Karpas-422 (cell line): ENCODE data around the gene TROAP. TPM values are rescaled to one million over a fixed set of nuclear protein-coding genes. Genes with fewer than 3 reads are reported as not detected.

Source experiments
- DNase-seq: peaks from one replicate; pipeline ENCODE4 v3.0.0-alpha.2; 2015
- H2AFZ ChIP-seq: fragments of 200-600 bp; sonication (generic); 2 replicates; pipeline ENCODE4 v1.6.1; 2014; ENCODE audit warnings: antibody characterized with exemption, low read length, mixed read lengths
- H3K27ac ChIP-seq: fragments of 200-600 bp; sonication (generic); 2 replicates; pipeline ENCODE4 v1.5.1; 2014; ENCODE audit warnings: mild to moderate bottlenecking, low read length, moderate library complexity
- H3K27me3 ChIP-seq: fragments of 200-600 bp; sonication (generic); 2 replicates; pipeline ENCODE4 v1.6.1; 2014; ENCODE audit warnings: low read length, mixed read lengths
- H3K36me3 ChIP-seq: fragments of 200-600 bp; sonication (generic); 2 replicates; pipeline ENCODE4 v1.6.1; 2014; ENCODE audit warnings: low read length, mixed read lengths; ENCODE audit not compliant: insufficient read depth
- H3K4me1 ChIP-seq: fragments of 200-600 bp; sonication (generic); 2 replicates; pipeline ENCODE4 v1.6.1; 2014; ENCODE audit warnings: mild to moderate bottlenecking, low read length, mixed read lengths
- H3K4me2 ChIP-seq: fragments of 200-600 bp; sonication (generic); 2 replicates; pipeline ENCODE4 v1.6.1; 2014; ENCODE audit warnings: low read length, low read depth, mild to moderate bottlenecking; ENCODE audit not compliant: poor library complexity, severe bottlenecking
- H3K4me3 ChIP-seq: fragments of 200-600 bp; sonication (generic); 2 replicates; pipeline ENCODE4 v1.5.1; 2014; ENCODE audit warnings: mild to moderate bottlenecking, antibody characterized with exemption, low read length, mixed read lengths
- H3K79me2 ChIP-seq: fragments of 200-600 bp; sonication (generic); 2 replicates; pipeline ENCODE4 v1.6.1; 2014; ENCODE audit warnings: mild to moderate bottlenecking, low read length, mixed read lengths
- H3K9ac ChIP-seq: fragments of 200-600 bp; sonication (generic); 2 replicates; pipeline ENCODE4 v1.6.0; 2014; ENCODE audit warnings: low read length
- H3K9me2 ChIP-seq: fragments of 200-600 bp; sonication (generic), shearing (Covaris generic); replicated peaks from 2 replicates; pipeline ENCODE4 v1.6.0; 2014; ENCODE audit warnings: mild to moderate bottlenecking, low read length, moderate library complexity; ENCODE audit not compliant: insufficient read depth
- H3K9me3 ChIP-seq: fragments of 300-700, 200-600 bp; sonication (generic); 2 replicates; pipeline ENCODE4 v1.6.1; 2014; ENCODE audit warnings: low read length, mixed read lengths
- H4K20me1 ChIP-seq: fragments of 200-600 bp; sonication (generic); 2 replicates; pipeline ENCODE4 v1.6.1; 2014; ENCODE audit warnings: mild to moderate bottlenecking, antibody characterized with exemption, low read length, low read depth; ENCODE audit not compliant: insufficient read depth
- total RNA-seq: library from RNA; depleted of rRNA; stranded (reverse); fragments of >200 nt; shearing (Covaris generic); gene quantifications from 2 replicates; pipeline ENCODE4 v1.2.3, GENCODE V29; 2014; ENCODE audit warnings: low replicate concordance

Gene TROAP
- total RNA-seq, 1 experiment from 2014 or later = 20.2 TPM

- H3K4me1 ChIP-seq = peaks cover 48% of the 10 kb centered on the region
- H3K9ac ChIP-seq = peak overlapping the region; percentile 27; the same call in 1 of the 2 replicates
- H3K27me3 ChIP-seq = no peaks in the 10 kb centered on the region
Measured at GRCh38 chr12:49347311-49348193, 24.5 kb downstream of the TROAP start.

DNA sequence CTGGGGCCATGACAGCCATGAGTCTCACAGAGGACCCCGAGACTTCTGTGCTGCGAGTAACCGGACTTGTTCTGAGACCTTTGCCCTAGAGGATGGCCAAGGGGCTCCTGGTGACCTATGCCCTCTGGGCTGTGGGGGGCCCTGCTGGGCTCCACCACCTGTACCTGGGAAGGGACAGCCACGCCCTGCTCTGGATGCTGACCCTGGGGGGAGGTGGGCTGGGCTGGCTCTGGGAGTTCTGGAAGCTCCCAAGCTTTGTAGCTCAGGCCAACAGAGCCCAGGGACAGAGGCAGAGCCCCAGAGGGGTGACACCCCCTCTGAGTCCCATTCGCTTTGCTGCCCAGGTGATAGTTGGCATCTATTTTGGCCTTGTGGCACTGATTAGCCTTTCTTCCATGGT lies 25.7 kb downstream of the TROAP start:
- peaks cover 7% of the 10 kb centered on the region; the same call in 1 of the 2 replicates for H4K20me1 ChIP-seq
- no peak overlapping the region for H3K9ac ChIP-seq
- no peaks in the 10 kb centered on the region for H3K9me2 ChIP-seq
- H3K9me3 ChIP-seq = no peaks in the 10 kb centered on the region
- H3K27ac ChIP-seq = no peak overlapping the region
- no peaks in the 10 kb centered on the region for H3K27me3 ChIP-seq
- no peak for DNase-seq
- no peaks in the 10 kb centered on the region for H3K36me3 ChIP-seq
- no peaks in the 10 kb centered on the region for H3K79me2 ChIP-seq
- peaks cover 43% of the 10 kb centered on the region for H3K4me1 ChIP-seq
- no peak overlapping the region for H3K4me2 ChIP-seq
- no peak overlapping the region for H2AFZ ChIP-seq
- no peak overlapping the region for H3K4me3 ChIP-seq

More at GRCh38 chr12:49347311-49348193, 24.5 kb downstream of the TROAP start:
- H3K27ac ChIP-seq = no peak overlapping the region
- no peaks in the 10 kb centered on the region for H3K79me2 ChIP-seq
- H4K20me1 ChIP-seq = peaks cover 7% of the 10 kb centered on the region; the same call in 1 of the 2 replicates
- no peaks in the 10 kb centered on the region for H3K36me3 ChIP-seq
- H2AFZ ChIP-seq = no peak overlapping the region
- H3K4me2 ChIP-seq = peak overlapping the region; percentile 78
- peak; percentile 87 for DNase-seq
- peak overlapping the region; percentile 62; the same call in 1 of the 2 replicates for H3K4me3 ChIP-seq
- H3K9me2 ChIP-seq = no peaks in the 10 kb centered on the region
- no peaks in the 10 kb centered on the region for H3K9me3 ChIP-seq

DNA sequence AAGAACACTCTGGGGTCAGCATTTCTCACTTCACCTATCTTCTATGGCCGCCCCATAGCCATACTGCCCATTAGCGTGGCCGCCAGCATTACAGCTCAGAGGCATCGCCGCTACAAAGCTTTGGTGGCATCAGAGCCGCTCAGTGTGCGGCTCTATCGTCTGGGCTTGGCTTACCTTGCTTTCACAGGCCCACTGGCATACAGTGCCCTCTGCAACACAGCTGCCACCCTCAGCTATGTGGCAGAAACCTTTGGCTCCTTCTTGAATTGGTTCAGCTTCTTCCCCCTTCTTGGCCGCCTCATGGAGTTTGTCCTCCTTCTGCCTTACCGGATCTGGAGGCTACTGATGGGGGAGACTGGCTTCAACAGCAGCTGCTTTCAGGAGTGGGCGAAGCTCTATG lies 26.2 kb downstream of the TROAP start:
- Histone ChIP-seq H4K20me1 (peaks cover 7% of the 10 kb centered on the region; the same call in 1 of the 2 replicates), H3K27ac (no peak overlapping the region), H3K36me3 (no peaks in the 10 kb centered on the region), H3K27me3 (no peaks in the 10 kb centered on the region), H3K9ac (no peak overlapping the region), H3K79me2 (no peaks in the 10 kb centered on the region), H3K4me3 (no peak overlapping the region), H3K4me1 (peaks cover 39% of the 10 kb centered on the region), H2AFZ (no peak overlapping the region), H3K9me3 (no peaks in the 10 kb centered on the region), H3K9me2 (no peaks in the 10 kb centered on the region), H3K4me2 (no peak overlapping the region)
- no peak for DNase-seq

DNA sequence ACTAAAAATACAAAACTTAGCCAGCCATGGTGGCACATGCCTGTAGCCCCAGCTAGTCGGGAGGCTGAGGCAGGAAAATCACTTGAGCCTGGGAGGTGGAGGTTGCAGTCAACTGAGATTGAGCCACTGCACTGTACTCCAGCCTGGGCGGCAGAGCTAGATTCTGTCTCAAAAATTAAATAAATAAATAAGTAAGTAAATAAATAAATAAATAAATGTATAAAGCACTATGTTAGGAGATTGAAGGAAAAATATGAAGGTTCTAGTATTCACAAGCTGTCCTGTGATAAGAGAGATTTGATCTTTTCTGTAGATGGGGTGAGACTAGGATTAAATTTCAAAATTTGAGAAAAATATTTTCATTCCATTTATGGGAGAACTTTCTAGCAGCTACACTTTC lies 29.3 kb downstream of the TROAP start:
- H3K4me3 ChIP-seq = no peak overlapping the region
- no peak for DNase-seq
- H3K9me3 ChIP-seq = no peaks in the 10 kb centered on the region
- no peaks in the 10 kb centered on the region for H3K79me2 ChIP-seq
- no peak overlapping the region for H3K4me2 ChIP-seq
- no peak overlapping the region for H2AFZ ChIP-seq
- no peaks in the 10 kb centered on the region for H3K9me2 ChIP-seq
- H3K36me3 ChIP-seq = no peaks in the 10 kb centered on the region
- 0 out of 2 replicates have a peak, but pooled peaks cover under 1% of the 10 kb centered on the region for H4K20me1 ChIP-seq
- H3K4me1 ChIP-seq = peaks cover 26% of the 10 kb centered on the region
- H3K9ac ChIP-seq = no peak overlapping the region
- no peaks in the 10 kb centered on the region for H3K27me3 ChIP-seq
- H3K27ac ChIP-seq = no peak overlapping the region

DNA sequence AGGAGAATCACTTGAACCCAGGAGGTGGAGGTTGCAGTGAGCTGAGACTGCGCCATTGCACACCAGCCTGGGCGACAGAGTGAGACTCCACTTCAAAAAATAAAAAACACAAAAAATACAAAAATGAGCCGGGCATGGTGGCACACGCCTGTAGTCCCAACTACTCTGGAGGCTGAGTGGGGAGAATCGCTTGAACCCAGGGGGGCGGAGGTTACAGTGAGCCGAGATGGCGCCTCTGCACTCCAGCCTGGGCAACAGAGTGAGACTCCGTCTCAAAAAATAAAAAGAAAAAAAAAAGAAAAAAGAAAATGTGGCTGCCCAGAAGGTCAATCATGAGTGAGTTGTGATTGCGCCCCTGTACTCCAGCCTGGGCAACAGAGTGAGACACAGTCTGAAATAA lies 32.9 kb downstream of the TROAP start:
- no peaks in the 10 kb centered on the region for H3K27me3 ChIP-seq
- DNase-seq = no peak
- H2AFZ ChIP-seq = no peak overlapping the region
- H4K20me1 ChIP-seq = no peaks in the 10 kb centered on the region
- no peak overlapping the region for H3K4me2 ChIP-seq
- no peak overlapping the region for H3K9ac ChIP-seq
- H3K9me3 ChIP-seq = no peaks in the 10 kb centered on the region
- no peaks in the 10 kb centered on the region for H3K36me3 ChIP-seq
- no peaks in the 10 kb centered on the region for H3K79me2 ChIP-seq
- H3K4me1 ChIP-seq = peaks cover 28% of the 10 kb centered on the region
- H3K4me3 ChIP-seq = no peak overlapping the region
- H3K27ac ChIP-seq = no peak overlapping the region
- H3K9me2 ChIP-seq = no peaks in the 10 kb centered on the region

GRCh38 chr12:49357103-49357678 lies 34.1 kb downstream of the TROAP start:
- Histone ChIP-seq H2AFZ (no peak overlapping the region), H3K9ac (no peak overlapping the region), H3K79me2 (no peaks in the 10 kb centered on the region), H3K9me2 (no peaks in the 10 kb centered on the region), H3K27ac (no peak overlapping the region), H3K9me3 (no peaks in the 10 kb centered on the region), H3K27me3 (no peaks in the 10 kb centered on the region), H3K4me1 (peaks cover 28% of the 10 kb centered on the region), H3K4me2 (no peak overlapping the region), H4K20me1 (no peaks in the 10 kb centered on the region), H3K4me3 (no peak overlapping the region), H3K36me3 (no peaks in the 10 kb centered on the region)
- DNase-seq = peak; percentile 78

GRCh38 chr12:49358483-49359141 lies 35.6 kb downstream of the TROAP start:
- H3K4me1 ChIP-seq = peaks cover 19% of the 10 kb centered on the region
- no peaks in the 10 kb centered on the region for H3K9me3 ChIP-seq
- no peaks in the 10 kb centered on the region for H3K27me3 ChIP-seq
- H3K27ac ChIP-seq = no peak overlapping the region
- H3K4me3 ChIP-seq = no peak overlapping the region
- H3K9me2 ChIP-seq = no peaks in the 10 kb centered on the region
- no peaks in the 10 kb centered on the region for H3K36me3 ChIP-seq
- H2AFZ ChIP-seq = no peak overlapping the region
- no peak overlapping the region for H3K4me2 ChIP-seq
- H3K79me2 ChIP-seq = no peaks in the 10 kb centered on the region
- no peak overlapping the region for H3K9ac ChIP-seq
- peak; percentile 93 for DNase-seq
- no peaks in the 10 kb centered on the region for H4K20me1 ChIP-seq

GRCh38 chr12:49359671-49360070 lies 36.6 kb downstream of the TROAP start:
- Histone ChIP-seq H3K4me2 (no peak overlapping the region), H3K9ac (no peak overlapping the region), H3K4me1 (peaks cover 15% of the 10 kb centered on the region), H3K27me3 (no peaks in the 10 kb centered on the region), H3K9me3 (no peaks in the 10 kb centered on the region), H3K79me2 (no peaks in the 10 kb centered on the region), H3K9me2 (no peaks in the 10 kb centered on the region), H2AFZ (no peak overlapping the region), H3K27ac (no peak overlapping the region), H3K4me3 (no peak overlapping the region), H3K36me3 (no peaks in the 10 kb centered on the region), H4K20me1 (no peaks in the 10 kb centered on the region)
- no peak for DNase-seq
